ENCODE results near the gene VWA8.

GRCh38 chr13:41596190-41596589 lies 364.7 kb downstream of the VWA8 start:
- no peak for TF ChIP-seq CSRNP3 (CRISPR knock-in tag; IDR thresholded peaks at IDR 0.05)
- TF ChIP-seq TOX (CRISPR knock-in tag; IDR thresholded peaks at IDR 0.05; ENCODE audit: borderline replicate concordance): no peak
- no peak for TF ChIP-seq POU6F1 (CRISPR knock-in tag; IDR thresholded peaks at IDR 0.05; ENCODE audit: borderline replicate concordance, low read depth)
- TF ChIP-seq OSR1 (CRISPR knock-in tag; IDR thresholded peaks at IDR 0.05): no peak
- TF ChIP-seq GLIS3 (CRISPR knock-in tag; IDR thresholded peaks at IDR 0.05): no peak
- no peak for TF ChIP-seq ZFP3 (CRISPR knock-in tag; IDR thresholded peaks at IDR 0.05)
- no peak for TF ChIP-seq TCF4 (CRISPR knock-in tag; IDR thresholded peaks at IDR 0.05; ENCODE audit: borderline replicate concordance)
- TF ChIP-seq RARB (CRISPR knock-in tag; IDR thresholded peaks at IDR 0.05): no peak
- no peak for TF ChIP-seq ZC3H10 (CRISPR knock-in tag; IDR thresholded peaks at IDR 0.05)
- TF ChIP-seq PATZ1 (CRISPR knock-in tag; IDR thresholded peaks at IDR 0.05; ENCODE audit: borderline replicate concordance): no peak
- TF ChIP-seq CREB5 (CRISPR knock-in tag; IDR thresholded peaks at IDR 0.05; ENCODE audit: low read depth): no peak
